SK-N-SH treated with all-trans-retinoic acid at 6 μM for 48 hours (cell line): ENCODE data around the gene HOXA2.

Experiments
- ATAC-seq: fragments of 200-7000 bp; cut with Tn5 transposase; 3 replicates; pipeline ENCODE4 v1.9.1; 2020; ENCODE audit warnings: mild to moderate bottlenecking, moderate library complexity
- BACH2 ChIP-seq: fragments of 250-450 bp; sonication (Bioruptor Pico); IDR thresholded peaks from 2 replicates; pipeline ENCODE4 v1.9.0; 2021; ENCODE audit warnings: mild to moderate bottlenecking, borderline replicate concordance
- CREB5 ChIP-seq: fragments of 250-450 bp; sonication (Bioruptor Pico); IDR thresholded peaks from 2 replicates; pipeline ENCODE4 v1.5.1; 2020; ENCODE audit warnings: low read depth, mild to moderate bottlenecking, moderate library complexity
- CSDC2 ChIP-seq: fragments of 250-450 bp; sonication (Bioruptor Pico); IDR thresholded peaks from 2 replicates; pipeline ENCODE4 v1.5.0; 2020; ENCODE audit warnings: mild to moderate bottlenecking, moderate library complexity
- ESRRG ChIP-seq: fragments of 250-450 bp; sonication (Bioruptor Pico); IDR thresholded peaks from 2 replicates; pipeline ENCODE4 v1.6.1; 2021; ENCODE audit warnings: mild to moderate bottlenecking
- GLIS3 ChIP-seq: fragments of 250-450 bp; sonication (Bioruptor Pico); IDR thresholded peaks from 2 replicates; pipeline ENCODE4 v1.5.0; 2020; ENCODE audit warnings: mild to moderate bottlenecking, moderate library complexity
- ISL1 ChIP-seq: fragments of 250-450 bp; sonication (Bioruptor Pico); IDR thresholded peaks from 2 replicates; pipeline ENCODE4 v2.1.2; 2022; ENCODE audit warnings: mild to moderate bottlenecking, moderate library complexity
- TCF4 ChIP-seq: fragments of 250-450 bp; sonication (Bioruptor Pico); IDR thresholded peaks from 2 replicates; pipeline ENCODE4 v1.8.0; 2021; ENCODE audit warnings: mild to moderate bottlenecking, moderate library complexity, borderline replicate concordance
- TSHZ2 ChIP-seq: fragments of 250-450 bp; sonication (Bioruptor Pico); IDR thresholded peaks from 2 replicates; pipeline ENCODE4 v1.5.0; 2020; ENCODE audit warnings: mild to moderate bottlenecking, moderate library complexity
- ZC3H10 ChIP-seq: fragments of 250-450 bp; sonication (Bioruptor Pico); IDR thresholded peaks from 2 replicates; pipeline ENCODE4 v1.5.1; 2021; ENCODE audit warnings: mild to moderate bottlenecking, moderate library complexity
- ZFP3 ChIP-seq: fragments of 250-450 bp; sonication (Bioruptor Pico); IDR thresholded peaks from 2 replicates; pipeline ENCODE4 v1.5.0; 2020; ENCODE audit warnings: mild to moderate bottlenecking, moderate library complexity
- ZNF565 ChIP-seq: fragments of 450-650 bp; formaldehyde crosslinking; conservative IDR thresholded peaks from 2 replicates; pipeline ENCODE4 v1.5.0; 2020; ENCODE audit warnings: low read depth, mild to moderate bottlenecking, moderate library complexity
- ZNF70 ChIP-seq: fragments of 450-650 bp; formaldehyde crosslinking; IDR thresholded peaks from 2 replicates; pipeline ENCODE4 v1.5.0; 2020; ENCODE audit warnings: mild to moderate bottlenecking, moderate library complexity
- ZNF8 ChIP-seq: fragments of 450-650 bp; formaldehyde crosslinking; IDR thresholded peaks from 2 replicates; pipeline ENCODE4 v1.5.0; 2020; ENCODE audit warnings: mild to moderate bottlenecking, moderate library complexity
- TF ChIP-seq, protein P1 (sequence below): fragments of 250-450 bp; sonication (Bioruptor Pico); IDR thresholded peaks from 2 replicates; pipeline ENCODE4 v1.5.1; 2021; ENCODE audit warnings: mild to moderate bottlenecking, moderate library complexity

The HOXA2 gene

GRCh38 chr7:27130540-27131389 is 28.3 kb upstream of the HOXA2 start, which contains the start of gene HOXA4 (continued):
- TF ChIP-seq TSHZ2 (CRISPR knock-in tag): no peak

DNA sequence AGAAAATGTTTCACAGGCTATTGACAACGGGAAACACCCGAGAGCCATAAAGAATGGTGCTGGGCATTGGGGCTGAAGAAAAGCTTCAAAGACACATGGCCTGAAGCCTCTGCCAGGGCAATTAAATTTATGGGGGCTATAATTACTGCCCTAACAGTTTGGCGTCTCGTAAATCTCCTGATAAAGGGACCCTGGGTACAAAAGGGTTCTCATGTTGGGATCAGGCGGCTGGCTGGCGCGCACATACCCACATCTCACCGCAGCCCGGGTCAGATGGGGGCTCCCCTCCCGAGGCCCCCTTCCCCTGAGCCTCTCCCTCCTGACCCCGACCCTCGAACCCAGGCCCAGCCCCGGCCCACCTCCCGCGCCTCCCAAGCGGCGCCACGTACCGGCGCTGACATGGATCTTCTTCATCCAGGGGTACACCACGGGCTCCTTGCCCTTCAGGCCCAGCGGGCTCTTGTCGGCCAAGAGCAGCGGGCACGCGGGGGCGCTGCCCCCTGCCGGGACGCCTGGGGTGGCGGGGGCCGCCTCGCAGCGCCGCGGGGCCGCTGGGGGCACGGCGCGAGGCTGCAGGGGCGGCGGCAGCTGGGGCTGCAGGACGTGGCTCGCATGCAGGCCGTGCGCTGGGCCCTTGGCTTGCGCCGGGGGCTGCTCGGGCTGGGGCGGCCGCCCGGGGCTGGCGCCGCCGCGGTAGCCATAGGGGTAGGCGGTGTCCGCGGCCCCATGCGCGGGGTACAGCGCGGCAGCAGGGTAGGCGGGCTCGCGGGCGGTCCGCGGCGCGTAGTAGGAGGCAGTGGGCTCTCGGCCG is 27.5 kb upstream of the HOXA2 start:
- ATAC-seq: no peak
- TF ChIP-seq TSHZ2 (CRISPR knock-in tag) (no peak), ZC3H10 (CRISPR knock-in tag) (no peak), ISL1 (no peak), ESRRG (no peak)

GRCh38 chr7:27128776-27129728 is 26.6 kb upstream of the HOXA2 start:
- ATAC-seq: no peak
- TF ChIP-seq BACH2: no peak
- TF ChIP-seq TSHZ2 (CRISPR knock-in tag): no peak
- TF ChIP-seq, protein P1, sequence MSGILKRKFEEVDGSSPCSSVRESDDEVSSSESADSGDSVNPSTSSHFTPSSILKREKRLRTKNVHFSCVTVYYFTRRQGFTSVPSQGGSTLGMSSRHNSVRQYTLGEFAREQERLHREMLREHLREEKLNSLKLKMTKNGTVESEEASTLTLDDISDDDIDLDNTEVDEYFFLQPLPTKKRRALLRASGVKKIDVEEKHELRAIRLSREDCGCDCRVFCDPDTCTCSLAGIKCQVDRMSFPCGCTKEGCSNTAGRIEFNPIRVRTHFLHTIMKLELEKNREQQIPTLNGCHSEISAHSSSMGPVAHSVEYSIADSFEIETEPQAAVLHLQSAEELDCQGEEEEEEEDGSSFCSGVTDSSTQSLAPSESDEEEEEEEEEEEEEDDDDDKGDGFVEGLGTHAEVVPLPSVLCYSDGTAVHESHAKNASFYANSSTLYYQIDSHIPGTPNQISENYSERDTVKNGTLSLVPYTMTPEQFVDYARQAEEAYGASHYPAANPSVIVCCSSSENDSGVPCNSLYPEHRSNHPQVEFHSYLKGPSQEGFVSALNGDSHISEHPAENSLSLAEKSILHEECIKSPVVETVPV (CRISPR knock-in tag): no peak
- no peak for TF ChIP-seq ZNF8 (CRISPR knock-in tag)
- no peak for TF ChIP-seq GLIS3
- TF ChIP-seq ESRRG: no peak
- TF ChIP-seq ZNF70 (CRISPR knock-in tag): no peak
- no peak for TF ChIP-seq CREB5 (CRISPR knock-in tag)
- TF ChIP-seq ZFP3 (CRISPR knock-in tag): no peak
- no peak for TF ChIP-seq ZNF565 (CRISPR knock-in tag)
- TF ChIP-seq TCF4 (CRISPR knock-in tag): no peak
- no peak for TF ChIP-seq CSDC2
